MM.1S (cell line): ENCODE measurements around the gene KLHL25.

Source experiments
- DNase-seq: peaks from one replicate; pipeline ENCODE4 v3.0.0-alpha.2; 2015
- H2AFZ ChIP-seq: fragments of 300-600 bp; sonication (generic); 2 replicates; pipeline ENCODE4 v1.6.0; 2016; ENCODE audit warnings: antibody characterized with exemption, low read length
- H3F3A ChIP-seq: fragments of 300-600 bp; sonication (generic); 2 replicates; pipeline ENCODE4 v1.6.1; 2016; ENCODE audit warnings: mild to moderate bottlenecking, antibody characterized with exemption, low read length, moderate library complexity, mixed read lengths; ENCODE audit not compliant: insufficient read depth
- H3K27ac ChIP-seq: fragments of 300-600 bp; sonication (generic); 2 replicates; pipeline ENCODE4 v1.5.1; 2016; ENCODE audit warnings: mild to moderate bottlenecking, low read length
- H3K27me3 ChIP-seq: fragments of 300-600 bp; sonication (generic); replicated peaks from 2 replicates; pipeline ENCODE4 v1.6.0; 2016; ENCODE audit warnings: low read length; ENCODE audit not compliant: insufficient read depth
- H3K36me3 ChIP-seq: fragments of 300-600 bp; sonication (generic); replicated peaks from 2 replicates; pipeline ENCODE4 v1.6.1; 2016; ENCODE audit warnings: mild to moderate bottlenecking, low read length, mixed read lengths; ENCODE audit not compliant: insufficient read depth
- H3K4me1 ChIP-seq: fragments of 300-600 bp; sonication (generic); 2 replicates; pipeline ENCODE4 v1.6.1; 2016; ENCODE audit warnings: low read length, mixed read lengths
- H3K4me2 ChIP-seq: fragments of 300-600 bp; sonication (generic); 2 replicates; pipeline ENCODE4 v1.6.0; 2016; ENCODE audit warnings: low read depth, low read length
- H3K4me3 ChIP-seq: fragments of 300-600 bp; sonication (generic); 2 replicates; pipeline ENCODE4 v1.5.1; 2016; ENCODE audit warnings: low read length, mixed read lengths
- H3K79me2 ChIP-seq: fragments of 300-600 bp; sonication (generic); 2 replicates; pipeline ENCODE4 v1.6.1; 2016; ENCODE audit warnings: mixed run types, low read length, mixed read lengths
- H3K9ac ChIP-seq: fragments of 300-600 bp; sonication (generic); 2 replicates; pipeline ENCODE4 v1.6.1; 2016; ENCODE audit warnings: low read length, mixed read lengths
- H3K9me2 ChIP-seq: fragments of 300-600 bp; sonication (generic); replicated peaks from 2 replicates; pipeline ENCODE4 v1.6.1; 2016; ENCODE audit warnings: mild to moderate bottlenecking, low read length, mixed read lengths; ENCODE audit not compliant: insufficient read depth
- H3K9me3 ChIP-seq: fragments of 300-600 bp; sonication (generic); replicated peaks from 2 replicates; pipeline ENCODE4 v1.6.1; 2016; ENCODE audit warnings: mild to moderate bottlenecking, low read length, mixed read lengths; ENCODE audit not compliant: insufficient read depth
- H4K20me1 ChIP-seq: fragments of 300-600 bp; sonication (generic); 2 replicates; pipeline ENCODE4 v1.6.1; 2016; ENCODE audit warnings: mild to moderate bottlenecking, low read length, moderate library complexity, mixed read lengths; ENCODE audit not compliant: insufficient read depth
- CTCF ChIP-seq: fragments of 300-600 bp; sonication (generic); IDR thresholded peaks from 2 replicates; pipeline ENCODE4 v1.5.1; 2016; ENCODE audit warnings: antibody characterized with exemption, low read length, mixed read lengths
- EZH2 ChIP-seq: fragments of 300-600 bp; sonication (generic); optimal IDR thresholded peaks from 2 replicates; pipeline ENCODE3; 2017; ENCODE audit warnings: low read depth, mild to moderate bottlenecking, antibody characterized with exemption, low read length, mixed read lengths
- EZH2phosphoT487 ChIP-seq: fragments of 300-600 bp; sonication (generic); IDR thresholded peaks from 2 replicates; pipeline ENCODE4 v1.6.1; 2018; ENCODE audit warnings: antibody characterized with exemption, low read length

KLHL25 gene

GRCh38 chr15:85757939-85758654 is 36.6 kb downstream of the KLHL25 start:
- H3K4me2 ChIP-seq = no peak overlapping the region
- TF ChIP-seq CTCF (no peak), EZH2phosphoT487 (no peak)
- no peaks in the 10 kb centered on the region for H3K4me1 ChIP-seq
- H3K9me3 ChIP-seq = no peaks in the 10 kb centered on the region
- H3K4me3 ChIP-seq = no peak overlapping the region
- H3F3A ChIP-seq = no peaks in the 10 kb centered on the region
- no peaks in the 10 kb centered on the region for H3K36me3 ChIP-seq
- no peak for DNase-seq
- H3K79me2 ChIP-seq = no peaks in the 10 kb centered on the region
- H4K20me1 ChIP-seq = no peaks in the 10 kb centered on the region
- no peaks in the 10 kb centered on the region for H3K27me3 ChIP-seq
- no peak overlapping the region for H3K27ac ChIP-seq
- H2AFZ ChIP-seq = no peak overlapping the region
- H3K9ac ChIP-seq = no peak overlapping the region
- no peaks in the 10 kb centered on the region for H3K9me2 ChIP-seq

GRCh38 chr15:85757073-85757938 is 37.4 kb downstream of the KLHL25 start:
- Histone ChIP-seq H3K4me1 (no peaks in the 10 kb centered on the region), H2AFZ (no peak overlapping the region), H3F3A (no peaks in the 10 kb centered on the region), H3K4me2 (no peak overlapping the region), H3K36me3 (no peaks in the 10 kb centered on the region), H3K9me2 (no peaks in the 10 kb centered on the region), H3K4me3 (no peak overlapping the region), H3K27me3 (no peaks in the 10 kb centered on the region), H3K9ac (no peak overlapping the region), H3K79me2 (no peaks in the 10 kb centered on the region), H4K20me1 (no peaks in the 10 kb centered on the region), H3K9me3 (no peaks in the 10 kb centered on the region), H3K27ac (no peak overlapping the region)
- no peak for TF ChIP-seq EZH2phosphoT487
- TF ChIP-seq CTCF = no peak
- no peak for TF ChIP-seq EZH2
- no peak for DNase-seq

- TF ChIP-seq EZH2 (no peak), CTCF (no peak), EZH2phosphoT487 (no peak)
- no peaks in the 10 kb centered on the region for H3K4me1 ChIP-seq
- no peaks in the 10 kb centered on the region for H3K36me3 ChIP-seq
- no peak overlapping the region for H2AFZ ChIP-seq
- no peak overlapping the region for H3K27ac ChIP-seq
- H4K20me1 ChIP-seq = no peaks in the 10 kb centered on the region
- no peak overlapping the region for H3K4me2 ChIP-seq
- H3K4me3 ChIP-seq = no peak overlapping the region
- H3K9me3 ChIP-seq = no peaks in the 10 kb centered on the region
- H3K27me3 ChIP-seq = no peaks in the 10 kb centered on the region
- no peak for DNase-seq
- no peaks in the 10 kb centered on the region for H3K9me2 ChIP-seq
- H3K9ac ChIP-seq = no peak overlapping the region
- H3K79me2 ChIP-seq = no peaks in the 10 kb centered on the region
- no peaks in the 10 kb centered on the region for H3F3A ChIP-seq
Measured at GRCh38 chr15:85756411-85757072, 38.2 kb downstream of the KLHL25 start.
